Measurements from ENCODE around the gene GUF1. TPM values are rescaled to one million over a fixed set of nuclear protein-coding genes. Genes with fewer than 3 reads are reported as not detected.

Gene GUF1
- total and polyA plus RNA-seq, 2 of the 13 experiments (the other 11 are each of a cell fraction or from before 2014, with no cell fraction given), result 10.3 to 24.6 TPM

DNA sequence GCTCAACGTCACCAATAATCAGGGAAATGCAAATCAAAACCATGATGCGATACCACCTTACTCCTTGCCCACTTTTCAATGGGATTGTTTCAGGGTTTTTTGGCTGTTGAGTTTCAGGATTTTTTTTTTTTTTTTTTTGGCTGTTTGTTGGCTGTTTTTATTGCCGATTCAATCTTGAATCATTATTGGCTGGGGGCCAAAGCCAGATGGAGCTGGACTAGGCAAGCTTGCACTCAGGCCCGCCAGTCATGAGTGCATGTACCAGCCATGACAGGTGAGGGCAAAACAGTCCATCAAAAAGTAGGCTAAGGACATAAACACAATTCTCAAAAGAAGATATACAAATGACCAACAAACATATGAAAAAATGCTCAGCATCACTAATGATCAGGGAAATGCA is 40.1 kb upstream of the GUF1 start:
- intact Hi-C loops (cut with micrococcal nuclease; ENCODE audit: unreplicated experiment), result no loop called here
- DNase-seq (ENCODE audit: low spot score), result no peak
- Histone ChIP-seq H3K27me3 (ENCODE audit: control insufficient read depth in 1 of 2, insufficient read depth in 2 of 2, low read length in 2 of 2) (no peaks in the 10 kb centered on the region), H3K36me3 (replicated peaks in 1 of 2; ENCODE audit: control insufficient read depth in 1 of 2, insufficient read depth in 2 of 2, low read length in 2 of 2) (no peaks in the 10 kb centered on the region), H3K79me2 (ENCODE audit: insufficient read depth, low read length) (no peaks in the 10 kb centered on the region), H3K9me3 (ENCODE audit: low read length) (peaks cover 31% of the 10 kb centered on the region), H3K27ac (ENCODE audit: extremely low read length, insufficient read depth, low read length) (no peak overlapping the region), H2AFZ (ENCODE audit: low read length) (no peak overlapping the region), H3K9ac (ENCODE audit: insufficient read depth, low read depth, low read length) (no peak overlapping the region), H3K4me1 (ENCODE audit: insufficient read depth, low read length) (no peaks in the 10 kb centered on the region), H4K20me1 (ENCODE audit: insufficient read depth, low read length) (no peaks in the 10 kb centered on the region), H3K4me2 (ENCODE audit: low read depth, low read length) (no peak overlapping the region), H3K4me3 (replicated peaks in 1 of 3; ENCODE audit: insufficient read depth in 1 of 3, low read depth in 2 of 3, low read length in 3 of 3) (no peak overlapping the region)
- TF ChIP-seq, protein P1, sequence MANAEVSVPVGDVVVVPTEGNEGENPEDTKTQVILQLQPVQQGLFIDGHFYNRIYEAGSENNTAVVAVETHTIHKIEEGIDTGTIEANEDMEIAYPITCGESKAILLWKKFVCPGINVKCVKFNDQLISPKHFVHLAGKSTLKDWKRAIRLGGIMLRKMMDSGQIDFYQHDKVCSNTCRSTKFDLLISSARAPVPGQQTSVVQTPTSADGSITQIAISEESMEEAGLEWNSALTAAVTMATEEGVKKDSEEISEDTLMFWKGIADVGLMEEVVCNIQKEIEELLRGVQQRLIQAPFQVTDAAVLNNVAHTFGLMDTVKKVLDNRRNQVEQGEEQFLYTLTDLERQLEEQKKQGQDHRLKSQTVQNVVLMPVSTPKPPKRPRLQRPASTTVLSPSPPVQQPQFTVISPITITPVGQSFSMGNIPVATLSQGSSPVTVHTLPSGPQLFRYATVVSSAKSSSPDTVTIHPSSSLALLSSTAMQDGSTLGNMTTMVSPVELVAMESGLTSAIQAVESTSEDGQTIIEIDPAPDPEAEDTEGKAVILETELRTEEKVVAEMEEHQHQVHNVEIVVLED (CRISPR knock-in tag; IDR thresholded peaks at IDR 0.05; ENCODE audit: borderline replicate concordance), result no peak
- TF ChIP-seq FLYWCH1 (CRISPR knock-in tag; IDR thresholded peaks at IDR 0.05) (no peak), ZSCAN22 (CRISPR knock-in tag; IDR thresholded peaks at IDR 0.05) (no peak), DNMT1 (CRISPR knock-in tag; IDR thresholded peaks at IDR 0.05) (no peak), DR1 (CRISPR knock-in tag; IDR thresholded peaks at IDR 0.05) (no peak), HNRNPH1 (optimal IDR thresholded peaks at IDR 0.05; ENCODE audit: low read depth, low read length) (no peak), ZNF564 (CRISPR knock-in tag; IDR thresholded peaks at IDR 0.05) (no peak), SSRP1 (CRISPR knock-in tag; IDR thresholded peaks at IDR 0.05) (no peak)
- TF ChIP-seq, protein P2, sequence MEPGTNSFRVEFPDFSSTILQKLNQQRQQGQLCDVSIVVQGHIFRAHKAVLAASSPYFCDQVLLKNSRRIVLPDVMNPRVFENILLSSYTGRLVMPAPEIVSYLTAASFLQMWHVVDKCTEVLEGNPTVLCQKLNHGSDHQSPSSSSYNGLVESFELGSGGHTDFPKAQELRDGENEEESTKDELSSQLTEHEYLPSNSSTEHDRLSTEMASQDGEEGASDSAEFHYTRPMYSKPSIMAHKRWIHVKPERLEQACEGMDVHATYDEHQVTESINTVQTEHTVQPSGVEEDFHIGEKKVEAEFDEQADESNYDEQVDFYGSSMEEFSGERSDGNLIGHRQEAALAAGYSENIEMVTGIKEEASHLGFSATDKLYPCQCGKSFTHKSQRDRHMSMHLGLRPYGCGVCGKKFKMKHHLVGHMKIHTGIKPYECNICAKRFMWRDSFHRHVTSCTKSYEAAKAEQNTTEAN (CRISPR knock-in tag; conservative IDR thresholded peaks at IDR 0.05), result no peak
- TF ChIP-seq, protein P3, sequence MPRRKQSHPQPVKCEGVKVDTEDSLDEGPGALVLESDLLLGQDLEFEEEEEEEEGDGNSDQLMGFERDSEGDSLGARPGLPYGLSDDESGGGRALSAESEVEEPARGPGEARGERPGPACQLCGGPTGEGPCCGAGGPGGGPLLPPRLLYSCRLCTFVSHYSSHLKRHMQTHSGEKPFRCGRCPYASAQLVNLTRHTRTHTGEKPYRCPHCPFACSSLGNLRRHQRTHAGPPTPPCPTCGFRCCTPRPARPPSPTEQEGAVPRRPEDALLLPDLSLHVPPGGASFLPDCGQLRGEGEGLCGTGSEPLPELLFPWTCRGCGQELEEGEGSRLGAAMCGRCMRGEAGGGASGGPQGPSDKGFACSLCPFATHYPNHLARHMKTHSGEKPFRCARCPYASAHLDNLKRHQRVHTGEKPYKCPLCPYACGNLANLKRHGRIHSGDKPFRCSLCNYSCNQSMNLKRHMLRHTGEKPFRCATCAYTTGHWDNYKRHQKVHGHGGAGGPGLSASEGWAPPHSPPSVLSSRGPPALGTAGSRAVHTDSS (CRISPR knock-in tag; conservative IDR thresholded peaks at IDR 0.05), result no peak
- TF ChIP-seq, protein P4, sequence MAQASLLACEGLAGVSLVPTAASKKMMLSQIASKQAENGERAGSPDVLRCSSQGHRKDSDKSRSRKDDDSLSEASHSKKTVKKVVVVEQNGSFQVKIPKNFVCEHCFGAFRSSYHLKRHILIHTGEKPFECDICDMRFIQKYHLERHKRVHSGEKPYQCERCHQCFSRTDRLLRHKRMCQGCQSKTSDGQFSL (CRISPR knock-in tag; IDR thresholded peaks at IDR 0.05), result no peak
- POLR2A ChIA-PET, result no interaction called here
- ATAC-seq, result no peak
- no peak for FAIRE-seq
- BruUV-seq (replicated peaks), result no TSS peak
- CTCF ChIA-PET (ENCODE audit: low intra/inter-chr PET ratio, low total read pairs), result no interaction called here
- 27% methylated on average over 4 of the region's 4 CpGs for WGBS (ENCODE audit: low lambda C conversion rate)
- in situ Hi-C loops (cut with HindIII; ENCODE audit: extremely low pct_ligation_motif_present, low pct_unique_long_range_greater_than_20kb), result loop anchor here (25.0 kb wide), 2 partner anchors 1501 to 1651 kb away; no protein-coding TSS in a partner anchor

Measured in HepG2 (cell line).